ENCODE data around the gene SOCS4.
"Not testable (repeated sequence)": the region's sequence is repeated elsewhere in the genome, so short reads cannot be mapped to it uniquely, and the experiment has no call there.

The SOCS4 gene

DNA sequence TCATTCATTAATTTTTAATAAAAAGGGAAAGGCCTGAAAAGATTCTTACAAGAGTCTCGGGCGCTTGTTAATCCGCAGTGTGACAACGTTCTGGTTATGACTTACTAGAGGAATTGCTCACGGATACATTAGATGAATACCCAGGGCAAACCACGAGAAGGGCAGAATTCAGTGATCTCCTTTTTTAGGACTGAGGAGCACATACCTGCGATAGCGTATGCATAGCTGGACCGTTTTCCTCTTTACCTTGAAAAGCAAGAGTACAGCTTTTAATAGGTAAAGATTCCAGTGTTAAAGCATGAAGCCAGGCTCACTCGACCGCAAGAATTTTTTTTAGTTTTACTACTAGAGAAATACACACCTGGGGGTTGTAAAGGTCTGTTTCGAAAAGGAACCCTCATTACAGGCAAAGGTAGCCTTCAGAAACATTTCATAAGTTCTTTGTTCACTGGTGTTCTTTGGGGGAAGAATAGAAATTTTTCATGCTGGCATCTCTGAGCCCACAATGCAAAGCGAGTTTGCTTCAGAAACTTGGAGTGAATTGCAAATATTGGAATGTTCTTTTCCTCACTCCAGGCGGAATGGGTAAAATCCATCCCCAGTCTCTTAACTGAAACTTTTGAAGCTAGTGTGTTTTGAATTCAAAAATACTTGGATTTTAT is 25.4 kb downstream of the SOCS4 start:
- DNase-seq (ENCODE audit: low spot score): peak; percentile 20

DNA sequence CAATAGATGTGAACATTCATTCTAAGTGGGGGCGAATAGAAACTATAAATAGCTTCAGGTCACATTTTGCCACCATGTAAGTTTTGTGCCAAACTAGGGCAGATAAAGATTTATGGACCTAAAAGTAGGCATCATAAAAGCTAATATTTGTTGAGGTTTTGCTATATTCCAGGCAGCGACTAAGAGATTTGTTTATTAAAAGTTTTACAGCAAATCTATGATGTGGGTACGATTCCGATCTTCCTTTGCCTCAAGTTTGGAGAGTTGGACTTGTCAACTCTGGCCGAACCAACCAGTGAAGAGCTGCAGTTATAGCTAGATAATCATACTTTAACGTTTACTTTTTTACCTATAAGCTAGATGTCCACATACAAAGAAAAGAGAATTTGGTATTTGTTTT is 26.0 kb downstream of the SOCS4 start:
- DNase-seq (ENCODE audit: low spot score): no peak

DNA sequence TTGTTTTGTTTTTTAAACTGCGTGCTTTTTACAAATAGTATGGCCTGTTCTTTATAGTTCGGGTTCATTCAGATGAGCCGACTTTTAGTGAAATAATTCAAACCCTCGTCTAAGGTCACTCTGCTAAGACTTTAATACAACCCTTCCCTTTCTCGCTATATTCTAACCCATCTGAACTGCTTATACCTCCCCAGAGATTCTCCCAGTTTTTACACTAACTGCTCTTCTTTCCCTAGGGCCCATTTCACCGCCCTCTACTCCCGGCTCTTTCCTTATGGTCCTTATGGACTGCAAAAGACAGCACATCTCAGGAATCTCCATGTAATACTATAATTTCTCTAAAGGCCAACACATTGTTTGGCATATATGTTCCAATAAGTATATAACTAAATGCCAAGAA is 26.5 kb downstream of the SOCS4 start:
- DNase-seq (ENCODE audit: low spot score): no peak

DNA sequence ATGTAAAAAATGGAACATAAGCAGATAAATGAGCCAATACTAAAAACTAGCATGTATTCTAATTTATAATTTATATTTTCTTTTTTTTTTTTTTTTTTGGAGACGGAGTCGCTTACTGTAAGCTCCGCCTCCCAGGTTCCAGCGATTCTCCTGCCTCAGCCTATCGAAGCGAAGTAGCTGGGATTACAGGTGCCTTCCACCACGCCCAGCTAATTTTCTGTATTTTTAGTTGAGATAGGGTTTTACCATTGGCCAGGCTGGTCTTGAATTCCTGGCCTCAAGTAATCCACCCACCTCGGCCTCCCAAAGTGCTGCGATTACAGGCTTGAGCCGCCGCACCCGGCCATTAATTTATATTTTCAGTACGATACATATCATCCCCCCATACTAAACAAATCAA is 27.1 kb downstream of the SOCS4 start:
- DNase-seq (ENCODE audit: low spot score): no peak

DNA sequence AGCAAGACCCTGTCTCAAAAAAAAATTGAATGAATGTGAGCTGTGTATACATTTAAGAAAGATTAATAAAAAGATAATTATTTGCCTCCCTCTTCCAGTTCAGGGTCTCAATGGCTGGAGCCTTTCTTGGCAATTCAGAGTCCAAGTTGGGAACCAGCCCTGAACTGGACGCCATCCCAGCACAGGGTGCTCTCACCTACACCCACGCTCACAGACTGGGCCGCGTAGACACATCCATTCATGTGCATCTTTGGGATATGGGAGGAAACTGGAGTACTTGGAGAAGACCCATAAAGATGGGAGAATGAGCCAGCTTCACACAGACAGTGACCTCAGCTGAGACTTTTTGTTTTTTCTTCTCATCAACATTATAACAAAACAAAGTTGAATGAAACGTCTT is 30.9 kb downstream of the SOCS4 start:
- DNase-seq (ENCODE audit: low spot score): no peak

DNA sequence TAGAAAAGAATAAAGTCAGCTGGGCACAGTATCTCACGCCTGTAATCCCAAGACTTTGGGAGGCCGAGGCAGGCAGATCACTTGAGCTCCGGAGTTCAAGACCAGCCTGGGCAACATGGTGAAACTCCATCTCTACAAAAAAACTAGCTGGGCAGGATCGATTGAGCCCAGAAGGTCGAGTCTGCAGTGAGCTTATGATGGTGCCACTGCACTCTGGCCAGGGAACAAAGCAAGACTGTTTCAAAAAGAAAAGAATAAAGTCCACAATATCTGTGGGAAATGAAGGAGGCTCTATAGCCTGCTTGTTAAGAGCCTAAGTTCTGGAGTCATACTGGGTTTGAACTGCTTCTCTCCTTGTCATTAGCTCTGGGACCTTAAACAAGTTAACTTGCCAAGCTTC is 32.3 kb downstream of the SOCS4 start:
- DNase-seq (ENCODE audit: low spot score): no peak

DNA sequence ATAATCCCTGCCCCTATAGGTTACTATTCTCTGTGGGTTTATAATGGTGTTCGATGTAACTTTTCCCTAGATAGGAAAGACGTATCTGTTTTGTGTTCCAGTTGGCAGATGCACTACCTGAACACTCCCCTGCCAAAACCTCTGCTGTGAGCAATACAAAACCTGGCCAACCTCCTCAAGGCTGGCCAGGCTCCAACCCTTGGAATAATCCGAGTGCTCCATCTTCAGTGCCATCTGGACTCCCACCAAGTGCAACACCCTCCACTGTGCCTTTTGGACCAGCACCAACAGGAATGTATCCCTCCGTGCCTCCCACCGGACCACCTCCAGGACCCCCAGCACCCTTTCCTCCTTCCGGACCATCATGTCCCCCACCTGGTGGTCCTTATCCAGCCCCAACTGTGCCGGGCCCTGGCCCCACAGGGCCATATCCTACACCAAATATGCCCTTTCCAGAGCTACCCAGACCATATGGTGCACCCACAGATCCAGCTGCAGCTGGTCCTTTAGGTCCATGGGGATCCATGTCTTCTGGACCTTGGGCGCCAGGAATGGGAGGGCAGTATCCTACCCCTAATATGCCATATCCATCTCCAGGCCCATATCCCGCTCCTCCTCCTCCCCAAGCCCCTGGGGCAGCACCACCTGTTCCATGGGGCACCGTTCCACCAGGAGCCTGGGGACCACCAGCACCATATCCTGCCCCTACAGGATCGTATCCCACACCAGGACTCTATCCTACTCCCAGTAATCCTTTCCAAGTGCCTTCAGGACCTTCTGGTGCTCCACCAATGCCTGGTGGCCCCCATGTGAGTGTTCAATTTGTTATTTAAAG is 35.7 kb downstream of the SOCS4 start:
- no peak for DNase-seq (ENCODE audit: low spot score)

DNA sequence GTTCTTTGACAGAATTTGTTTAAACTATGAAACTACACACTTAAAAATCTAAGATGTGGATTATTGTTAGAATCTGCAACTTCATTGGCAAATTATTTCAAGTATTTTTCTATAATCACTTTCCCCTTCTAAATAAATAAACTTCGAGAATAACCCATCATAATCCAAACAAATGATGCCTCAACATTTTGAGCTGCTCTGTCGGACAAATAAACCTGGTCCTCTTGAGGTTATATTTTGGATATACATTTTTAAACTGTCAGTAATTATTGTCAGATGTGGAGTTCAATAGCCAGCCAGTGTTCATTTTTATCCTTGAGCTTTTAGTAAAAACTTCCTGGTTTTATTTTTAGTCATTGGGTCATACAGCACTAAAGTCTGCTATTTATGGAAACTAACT is 37.9 kb downstream of the SOCS4 start:
- not testable (repeated sequence) for DNase-seq (ENCODE audit: low spot score)

DNA sequence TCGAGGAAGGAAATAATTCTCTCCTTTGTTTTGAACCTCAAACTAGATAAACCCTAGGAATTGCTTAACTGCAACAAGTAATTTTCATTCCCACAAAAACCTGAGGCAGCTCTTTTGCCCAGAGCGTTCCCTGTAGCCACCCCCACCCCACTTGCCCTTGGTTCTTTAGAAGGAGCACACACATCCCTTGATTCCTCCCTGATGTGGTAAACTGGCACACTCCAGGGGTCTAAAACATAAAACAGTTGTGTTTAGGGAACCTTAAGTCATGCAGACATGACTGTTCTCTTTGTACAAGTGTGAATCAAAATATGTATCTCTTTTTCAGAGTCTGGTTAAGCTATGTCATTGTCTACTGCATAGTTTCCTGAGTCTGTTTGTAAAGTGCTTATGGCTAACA is 38.4 kb downstream of the SOCS4 start:
- DNase-seq (ENCODE audit: low spot score): no peak

DNA sequence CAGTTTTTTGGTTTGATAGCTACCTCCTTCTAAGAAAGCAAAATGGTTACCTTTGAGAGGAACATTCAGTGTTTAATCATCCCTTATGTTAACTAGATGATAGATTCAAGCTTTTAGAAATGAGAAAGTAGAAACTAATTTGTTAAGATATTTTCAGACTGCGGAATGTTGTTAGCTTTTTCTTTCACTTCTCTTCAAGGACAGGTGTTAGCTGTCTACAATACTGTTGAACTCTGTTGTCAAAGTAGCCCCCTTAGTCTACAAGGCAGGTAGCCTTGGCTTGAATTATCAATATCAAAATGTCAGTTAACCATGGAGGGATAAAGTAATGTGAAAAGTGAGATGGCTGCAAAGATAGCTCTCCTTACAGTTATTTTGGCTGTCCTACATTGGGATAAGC is 39.2 kb downstream of the SOCS4 start:
- DNase-seq (ENCODE audit: low spot score): no peak

DNA sequence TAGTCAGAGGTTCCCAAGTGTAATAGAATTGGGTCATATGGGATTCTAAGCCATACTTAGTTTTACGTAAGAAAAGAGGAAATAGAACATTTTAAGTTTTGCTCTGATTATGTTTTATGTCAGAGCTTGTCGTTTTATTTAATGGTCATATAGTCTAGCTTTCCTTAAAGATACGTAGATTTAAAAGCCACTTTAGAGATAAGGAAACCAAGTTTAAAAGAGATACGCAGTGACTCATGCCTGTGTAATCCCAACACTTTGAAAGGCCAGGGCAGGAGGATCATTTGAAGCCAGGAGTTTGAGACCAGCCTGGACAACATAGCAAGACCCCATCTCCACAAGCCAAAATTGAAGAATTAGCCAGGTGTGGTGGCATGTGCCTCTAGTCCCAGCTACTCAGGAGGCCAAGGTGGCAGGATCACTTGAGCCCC is 44.0 kb downstream of the SOCS4 start:
- no peak for DNase-seq (ENCODE audit: low spot score)

DNA sequence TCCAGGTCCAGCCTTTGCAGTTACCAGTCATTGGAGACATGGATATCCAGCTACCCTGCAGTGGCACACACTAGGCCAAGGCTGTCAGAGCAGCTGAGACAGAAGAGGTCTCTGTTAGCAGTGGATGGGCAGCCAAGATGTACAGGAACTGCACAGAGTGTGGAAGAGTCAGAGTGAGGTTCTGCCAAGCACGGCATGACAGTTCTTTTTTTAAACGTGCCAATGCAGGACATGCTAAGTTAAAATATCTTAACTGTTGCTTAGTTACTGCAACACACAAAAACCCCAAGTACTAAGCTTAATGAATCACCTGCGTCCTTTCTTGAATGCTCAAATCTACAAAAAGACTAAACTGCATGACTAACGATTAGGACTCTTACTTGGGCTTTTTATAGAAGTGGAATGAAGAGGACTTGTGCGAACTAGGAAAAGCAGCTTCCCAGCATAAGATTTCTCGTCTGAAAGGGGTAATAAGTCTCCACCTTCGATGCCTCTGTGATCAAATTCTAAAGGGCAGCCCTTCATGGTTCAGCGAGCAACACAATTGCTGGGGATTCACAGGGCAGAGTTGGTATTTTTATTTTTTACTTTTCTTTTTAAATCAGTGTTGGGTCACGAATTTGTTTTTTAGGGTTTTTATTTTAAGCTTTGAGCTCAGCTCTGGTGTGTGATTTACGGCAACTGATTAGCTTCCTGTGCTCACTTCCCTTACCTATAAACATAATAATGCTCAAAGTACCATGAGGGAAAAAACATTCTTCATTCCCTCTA is 45.0 kb downstream of the SOCS4 start:
- no peak for DNase-seq (ENCODE audit: low spot score)

DNA sequence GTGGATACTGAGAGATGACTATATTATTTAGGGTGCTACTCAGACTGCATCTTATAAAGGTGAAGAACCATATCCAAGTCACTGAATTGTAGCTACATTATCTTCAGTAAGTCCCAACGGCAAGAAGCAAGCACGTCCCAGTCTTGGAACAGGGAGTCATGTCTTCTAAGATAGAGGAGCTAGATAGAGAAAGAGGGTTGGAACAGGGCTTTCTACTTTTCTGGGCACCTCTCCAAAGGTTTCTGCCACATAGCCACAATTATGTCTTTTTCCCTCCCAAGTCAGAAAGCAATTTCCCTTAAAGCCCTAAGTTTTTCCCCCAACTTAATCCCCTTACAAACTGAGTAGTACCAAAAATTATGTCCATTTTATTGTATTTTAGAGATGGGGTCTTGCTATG is 46.8 kb downstream of the SOCS4 start:
- no peak for DNase-seq (ENCODE audit: low spot score)

DNA sequence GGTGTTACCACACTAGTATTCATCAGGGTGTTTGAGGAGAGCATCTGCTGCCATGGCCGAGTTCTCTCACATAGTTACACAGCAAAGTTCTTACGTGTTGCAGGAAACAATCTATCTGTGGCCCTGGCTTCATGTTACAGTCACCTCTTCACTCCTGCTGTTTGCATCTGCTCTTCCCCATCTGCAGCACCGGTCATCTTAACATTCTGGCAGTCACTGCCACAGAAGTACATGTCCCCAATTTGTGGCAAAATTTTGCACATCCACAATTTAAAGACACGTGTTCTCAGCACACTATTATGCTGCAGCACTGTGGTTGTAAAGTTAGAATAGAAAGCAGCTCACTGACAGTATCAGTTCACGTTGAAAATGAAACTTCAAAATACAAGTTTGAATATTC is 47.6 kb downstream of the SOCS4 start:
- DNase-seq (ENCODE audit: low spot score): no peak

DNA sequence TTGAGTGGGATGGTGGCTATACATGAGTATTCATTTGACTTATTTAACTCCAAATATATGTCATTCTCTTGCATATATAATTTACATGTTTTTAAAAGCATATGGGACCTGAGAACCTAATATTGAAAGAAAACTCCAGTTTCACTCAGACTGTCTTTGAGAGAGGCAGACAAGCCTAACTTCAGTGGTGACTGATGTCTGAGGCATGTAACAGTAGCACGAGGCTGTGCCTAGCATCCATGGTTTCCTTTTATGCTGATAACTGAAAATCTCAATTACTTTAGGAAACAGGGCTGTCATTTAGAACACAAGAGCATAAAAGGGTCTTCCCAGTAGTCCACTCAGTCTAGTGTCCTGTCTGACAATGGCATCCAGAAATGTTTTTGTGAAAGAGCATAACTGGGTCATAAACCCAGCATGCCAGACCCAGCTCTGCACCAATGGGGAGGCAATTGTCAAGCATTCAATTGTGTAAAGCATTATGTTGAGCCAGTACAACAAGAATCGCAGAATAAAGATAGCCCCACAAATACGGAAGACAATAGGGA is 48.7 kb downstream of the SOCS4 start:
- DNase-seq (ENCODE audit: low spot score): no peak

DNA sequence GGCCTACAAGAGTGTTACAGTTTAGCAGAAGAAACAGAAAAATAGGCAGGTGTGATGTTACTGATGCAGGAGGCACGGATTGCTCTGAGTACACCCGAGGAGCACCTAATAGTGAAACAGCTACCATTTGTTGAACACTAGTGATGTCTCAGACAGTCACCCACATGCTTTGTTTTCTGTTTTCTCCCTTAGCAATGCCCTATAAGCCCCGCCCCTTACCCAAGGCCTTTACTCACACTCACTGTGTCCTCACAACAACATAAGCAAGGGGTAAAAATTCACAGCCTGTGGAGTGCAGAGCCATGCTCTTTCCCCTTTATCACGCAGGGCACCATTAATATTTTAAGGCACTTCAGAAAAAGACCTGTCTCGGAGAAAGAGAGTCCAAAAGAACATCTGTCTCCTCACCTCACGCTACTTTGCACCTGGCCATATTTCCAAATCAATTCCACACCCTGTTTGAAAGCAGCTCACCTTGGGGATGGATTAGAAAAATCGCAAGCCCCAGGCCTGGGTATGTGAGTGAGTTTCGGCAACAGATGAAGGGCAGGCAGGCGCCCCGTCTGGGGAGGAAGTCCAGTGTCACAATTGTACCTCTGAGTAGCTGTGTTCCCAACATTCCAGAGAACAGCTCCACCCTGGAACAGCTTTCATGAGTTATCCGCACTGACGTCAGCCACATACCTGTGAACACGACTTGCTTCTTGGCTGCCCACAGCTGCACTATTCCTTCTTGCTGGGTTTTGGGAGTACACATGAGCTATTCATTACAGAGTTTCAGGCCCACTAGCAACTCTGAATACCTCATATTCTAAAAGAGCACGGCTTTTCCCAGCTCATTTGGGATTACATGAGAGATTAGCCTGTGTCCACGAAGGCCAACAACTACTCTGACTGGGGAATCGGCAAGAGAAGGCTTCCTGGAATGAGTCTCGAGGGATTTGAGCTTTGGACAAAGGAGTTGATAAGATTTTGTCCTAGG is 50.4 kb downstream of the SOCS4 start:
- DNase-seq (ENCODE audit: low spot score): no peak

DNA sequence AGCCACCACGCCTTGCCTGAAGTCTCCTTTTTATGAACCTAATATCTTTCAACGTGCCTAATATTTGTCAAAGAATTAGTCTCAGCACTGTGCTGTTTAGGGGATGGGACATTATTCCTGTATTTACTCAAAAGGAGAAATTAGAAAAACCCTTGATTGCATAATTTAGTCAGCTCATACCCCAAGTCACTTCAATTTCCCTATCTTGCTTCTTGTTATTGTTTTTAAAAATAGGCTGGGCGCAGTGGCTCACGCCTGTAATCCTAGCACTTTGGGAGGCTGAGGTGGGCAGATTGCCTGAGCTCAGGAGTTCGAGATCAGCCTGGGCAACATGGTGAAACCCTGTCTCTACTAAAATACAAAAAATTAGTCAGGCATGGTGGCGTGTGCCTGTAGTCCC is 52.9 kb downstream of the SOCS4 start:
- DNase-seq (ENCODE audit: low spot score): not testable (repeated sequence)

DNA sequence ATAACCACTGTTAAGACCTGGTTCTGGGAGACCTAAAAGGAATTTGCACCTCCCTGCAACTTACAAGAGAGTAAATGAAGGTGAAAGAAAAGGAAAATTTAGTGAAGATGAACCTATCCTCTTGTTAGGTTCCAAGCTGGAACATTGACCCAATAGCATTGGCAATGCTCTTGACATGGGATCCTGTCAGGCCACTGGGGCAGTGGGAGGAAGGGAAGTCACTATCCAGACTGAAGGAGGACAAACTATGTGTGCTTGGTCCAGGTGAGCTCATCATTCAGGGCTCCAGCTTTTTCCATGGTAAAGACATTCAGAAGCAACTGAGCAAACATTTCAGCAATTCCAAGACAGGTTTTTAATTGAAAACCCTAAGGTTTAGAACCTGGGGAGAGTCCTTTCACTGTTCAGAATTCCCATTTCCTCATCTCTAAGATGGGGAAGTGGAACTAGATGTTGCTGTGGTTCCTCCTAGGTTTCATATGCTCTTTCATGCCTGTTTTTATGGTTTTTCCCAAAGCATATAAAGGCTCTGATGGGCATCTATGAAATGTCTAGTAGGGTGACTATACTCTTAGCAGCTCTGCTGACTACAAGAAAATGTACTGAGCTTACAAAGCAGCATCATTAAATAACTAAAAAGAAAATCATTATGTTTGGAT is 57.5 kb downstream of the SOCS4 start:
- no peak for DNase-seq (ENCODE audit: low spot score)

DNA sequence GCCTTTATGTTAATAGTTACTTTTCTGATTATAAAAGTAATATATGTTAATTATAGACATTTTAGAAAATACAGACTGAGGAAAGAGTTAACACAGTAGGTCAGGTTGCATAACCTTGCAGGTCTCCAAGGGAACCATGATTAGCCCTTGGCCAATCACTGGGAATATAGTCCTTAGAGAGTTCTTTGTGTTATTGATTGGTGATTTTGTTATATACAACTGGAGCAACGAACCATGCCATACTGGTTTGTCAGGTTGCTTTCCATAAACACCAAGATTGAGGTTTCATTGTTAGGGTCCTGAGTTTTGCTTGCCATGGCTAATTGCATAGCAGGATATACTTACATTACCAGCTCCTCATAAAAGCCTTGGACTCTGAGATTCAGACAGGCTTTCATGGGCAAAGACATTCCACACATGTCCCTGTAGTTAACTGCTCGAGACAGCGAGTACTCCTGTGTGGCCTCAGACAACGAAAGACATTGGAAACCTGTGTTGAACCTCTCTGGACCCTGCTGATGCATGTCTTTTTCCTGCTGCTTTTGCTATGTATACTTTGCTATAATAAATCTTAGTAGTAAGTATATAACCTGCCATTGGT is 58.1 kb downstream of the SOCS4 start:
- no peak for DNase-seq (ENCODE audit: low spot score)

DNA sequence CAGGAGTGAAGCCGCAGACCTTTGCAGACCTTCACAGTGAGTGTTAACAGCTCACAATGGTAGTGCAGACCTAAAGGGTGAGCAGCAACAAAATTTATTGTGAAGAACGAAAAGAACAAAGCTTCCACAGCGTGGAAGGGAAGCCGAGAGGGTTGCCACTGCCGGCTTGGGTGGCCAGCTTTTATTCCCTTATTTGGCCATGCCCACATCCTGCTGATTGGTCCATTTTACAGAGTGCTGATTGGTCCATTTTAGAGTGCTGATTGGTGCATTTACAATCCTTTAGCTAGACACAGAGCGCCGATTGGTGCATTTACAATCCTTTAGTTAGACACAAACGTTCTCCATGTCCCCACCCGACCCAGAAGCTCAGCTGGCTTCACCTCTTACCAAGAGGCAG is 59.9 kb downstream of the SOCS4 start:
- DNase-seq (ENCODE audit: low spot score): no peak

DNA sequence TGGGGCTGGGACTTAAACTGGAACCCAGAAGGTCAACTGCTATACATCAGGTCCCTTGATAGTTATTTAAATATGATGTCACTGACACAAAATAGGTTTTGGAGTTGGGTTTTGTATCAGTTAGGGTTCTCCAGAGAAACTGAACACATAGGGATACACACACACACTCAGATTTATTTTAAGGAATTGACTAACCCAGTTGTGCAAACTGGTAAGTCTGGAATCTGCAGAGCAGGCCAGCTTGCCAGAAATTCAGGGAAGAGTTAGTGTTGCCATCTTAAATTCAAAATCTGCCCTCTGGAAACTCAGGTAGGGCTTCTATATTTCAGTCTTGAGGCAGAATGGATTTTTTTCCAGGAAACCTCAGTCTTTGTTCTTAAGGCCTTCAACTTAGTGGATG is 61.3 kb downstream of the SOCS4 start:
- no peak for DNase-seq (ENCODE audit: low spot score)

Data from HuH-7.5 (cell line).